Stimulated activated CD4-positive, alpha-beta T cell treated with anti-CD3 and anti-CD28 coated beads, Interleukin-15, amount 100 ng/mL, for 48 hours (primary cell): ENCODE data around the gene ACTG1.
A peak's percentile ranks its signal among the peaks of the same experiment; 100 is the strongest.

Source experiments
- DNase-seq, 2 donors: peaks; one replicate each; pipeline ENCODE4 v3.0.0-alpha.2; 2020; ENCODE audit warnings: low read depth in 2 of 2

Gene ACTG1

DNA sequence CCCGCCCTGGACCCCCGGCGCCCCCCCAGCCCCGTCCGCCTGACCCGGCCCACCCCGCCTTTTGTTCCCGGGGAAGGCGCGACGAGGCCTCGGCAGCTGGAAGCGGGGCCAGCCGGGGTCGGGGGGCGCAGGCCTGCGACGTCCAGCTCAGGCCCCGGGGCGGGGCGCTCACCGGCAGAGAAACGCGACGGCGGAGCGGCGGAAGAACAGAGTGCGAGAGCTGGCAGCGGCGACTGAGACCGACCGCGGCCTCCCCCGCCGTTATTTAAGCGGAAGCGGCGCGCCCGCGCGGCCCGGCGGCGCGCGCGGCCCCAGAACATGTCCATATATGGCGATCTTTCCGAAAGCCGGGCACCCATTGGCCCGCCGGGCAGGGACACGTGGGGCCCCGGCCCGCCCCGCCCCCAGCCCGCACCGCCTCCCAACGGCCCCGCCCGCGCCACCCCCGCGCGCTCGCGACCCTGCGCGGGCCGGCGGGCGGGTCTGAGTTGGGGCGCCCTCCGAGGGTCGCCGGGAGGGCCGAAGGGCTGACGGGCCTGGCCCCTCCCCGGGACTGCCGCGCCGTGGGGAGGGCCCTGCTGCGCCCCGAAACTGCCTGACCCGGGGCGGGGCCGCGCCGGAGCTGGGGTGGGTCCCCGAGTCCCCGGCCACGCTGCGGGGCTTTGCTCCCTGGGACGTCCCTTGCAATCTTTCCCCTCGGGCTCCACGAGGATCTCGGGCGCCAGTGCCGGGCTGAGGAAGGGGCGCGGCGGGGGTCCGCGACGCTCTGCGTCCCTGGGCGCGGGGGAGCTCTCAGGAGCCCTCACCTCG is at the start of gene ACTG1:
Gene ACTG1, minus strand, starts transcription at position 238 of the 810 bp plus-strand sequence. CDS start 445 bp downstream, outside the sequence.
- peak; percentile 85 to 86 for DNase-seq

DNA sequence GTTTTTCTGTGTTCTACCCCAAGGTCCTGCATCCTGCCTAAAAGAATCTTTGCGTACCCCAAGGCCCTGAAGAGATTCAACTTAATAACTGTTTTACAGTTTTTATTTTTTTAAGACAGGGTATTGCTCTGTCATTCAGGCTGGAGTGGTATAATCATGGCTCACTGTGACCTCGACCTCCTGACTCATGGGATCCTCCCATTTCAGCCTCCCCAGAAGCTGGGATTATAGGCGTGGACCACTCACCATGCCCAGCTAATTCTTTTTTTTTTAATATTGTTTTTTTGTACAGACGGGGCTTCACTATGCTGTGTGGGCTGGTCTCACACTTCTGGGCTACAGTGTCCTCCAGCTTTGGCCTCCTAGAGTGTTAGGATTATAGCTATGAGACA is 48.9 kb upstream of the ACTG1 start:
- no peak for DNase-seq

DNA sequence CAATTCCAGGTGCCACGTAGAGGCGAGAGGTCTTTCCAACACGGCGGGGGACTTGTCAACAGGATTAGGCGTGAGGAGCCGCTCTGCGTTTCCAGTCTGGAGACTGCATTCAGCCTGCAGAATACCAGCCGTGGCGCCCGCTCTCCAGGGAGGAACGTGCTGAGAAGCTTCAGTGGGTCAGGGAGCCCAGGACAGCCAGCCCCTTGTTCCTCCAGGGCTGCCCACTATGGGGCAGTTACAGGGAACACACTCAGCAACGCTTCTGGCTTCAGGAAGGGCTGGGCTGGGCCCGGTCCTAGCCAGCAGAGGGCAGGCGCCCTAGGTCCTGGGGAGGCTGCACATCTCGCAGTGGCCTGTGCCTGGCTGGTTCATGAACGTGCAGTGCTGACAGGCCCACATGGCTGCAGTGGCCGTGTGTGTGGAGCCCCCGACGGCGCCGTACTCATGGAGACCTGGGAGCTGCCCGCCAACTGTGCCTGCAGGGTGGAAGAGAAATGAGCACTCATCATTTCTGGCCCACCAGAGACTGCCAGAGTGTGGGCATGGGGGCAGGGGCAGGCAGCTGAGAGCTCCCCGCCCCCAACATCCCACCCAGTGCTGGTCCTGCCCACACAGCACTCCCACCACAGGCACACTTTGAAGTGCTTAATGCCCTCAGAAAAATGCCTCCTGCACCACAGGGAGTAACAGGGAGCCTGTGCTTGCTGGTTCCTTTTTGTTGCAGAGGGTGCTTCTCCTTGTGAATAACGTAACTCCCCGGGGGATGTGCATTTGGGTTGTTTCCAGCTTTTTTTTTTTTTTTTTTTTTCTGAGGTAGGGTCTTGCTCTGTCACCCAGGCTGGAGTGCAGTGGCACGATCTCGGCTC is 46.6 kb upstream of the ACTG1 start:
- no peak for DNase-seq

DNA sequence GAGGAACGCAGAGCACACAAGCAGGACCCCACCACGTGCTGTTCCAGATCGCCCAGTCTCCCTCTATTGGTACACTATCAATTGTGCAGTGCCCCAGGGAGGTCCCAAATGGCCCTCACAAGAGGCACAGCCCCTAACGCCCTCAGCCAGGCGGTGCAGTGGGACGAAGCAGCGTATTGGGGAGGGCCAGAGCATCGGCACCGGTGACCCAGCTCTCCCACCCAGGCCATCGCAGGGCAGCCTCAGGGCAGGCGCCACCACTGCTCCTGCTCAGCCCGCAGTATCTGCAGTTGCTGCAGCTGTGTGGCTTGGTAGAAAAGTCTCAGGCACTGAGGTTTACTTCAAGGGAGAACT is 45.5 kb upstream of the ACTG1 start:
- DNase-seq = no peak

DNA sequence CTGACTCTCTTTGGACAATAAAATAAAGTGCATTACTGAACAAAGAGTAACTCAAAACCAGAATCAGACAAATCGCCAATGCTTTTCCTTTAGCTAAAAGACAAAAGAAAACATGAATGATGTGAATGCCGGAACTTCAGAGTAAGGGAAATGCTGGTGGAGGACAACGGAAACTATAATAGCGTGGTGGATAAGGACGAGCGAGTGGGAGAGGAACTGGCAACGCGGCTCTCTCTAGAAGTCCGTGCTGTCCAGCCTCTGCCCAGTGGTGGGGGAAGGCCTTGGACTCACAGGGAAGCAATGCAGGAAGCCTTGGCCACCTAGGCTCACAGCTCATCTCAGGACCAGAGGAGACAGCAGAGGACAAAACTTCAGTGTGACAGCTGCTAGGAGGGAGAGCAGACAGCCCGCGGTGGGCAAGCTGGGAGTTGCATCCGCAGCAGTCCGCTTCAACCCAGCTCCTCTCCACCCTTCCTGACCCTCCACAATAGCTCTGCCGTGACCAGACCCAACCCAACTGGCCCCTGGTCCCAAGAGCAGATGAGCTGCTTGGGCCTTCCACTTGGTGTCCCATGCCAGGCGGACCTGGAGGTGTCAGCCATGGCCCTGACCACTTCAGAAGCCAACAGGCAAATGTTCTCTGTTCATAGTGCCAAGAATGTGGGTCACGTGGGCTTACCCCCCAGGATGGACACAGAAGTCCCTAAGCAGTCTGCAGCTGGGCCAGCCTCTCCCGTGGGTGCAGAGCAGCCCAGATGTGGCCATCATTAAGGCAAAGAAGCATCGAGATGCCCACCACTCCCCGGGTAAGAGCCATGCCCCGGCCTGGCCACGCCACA is 44.9 kb upstream of the ACTG1 start:
- DNase-seq = no peak

DNA sequence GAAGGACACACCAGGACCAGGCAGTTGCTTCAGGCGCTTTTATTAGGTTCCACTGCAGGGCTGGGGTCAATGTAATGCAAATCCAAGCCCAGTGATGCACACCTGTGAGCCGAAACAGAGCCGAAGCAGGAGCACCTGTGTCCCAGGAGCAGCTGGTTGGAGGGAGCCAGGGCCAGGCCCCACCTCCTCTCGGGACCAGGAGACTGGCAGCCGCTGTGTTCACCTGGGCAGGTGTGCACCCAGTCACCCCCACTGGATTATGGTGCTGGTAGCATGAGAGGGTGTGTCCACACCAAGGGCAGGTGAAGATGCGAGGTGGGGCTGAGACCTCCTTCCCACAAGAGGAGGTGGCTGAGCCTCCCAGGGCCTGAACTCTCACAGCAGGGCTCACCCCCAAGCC is 44.3 kb upstream of the ACTG1 start:
- DNase-seq = no peak

DNA sequence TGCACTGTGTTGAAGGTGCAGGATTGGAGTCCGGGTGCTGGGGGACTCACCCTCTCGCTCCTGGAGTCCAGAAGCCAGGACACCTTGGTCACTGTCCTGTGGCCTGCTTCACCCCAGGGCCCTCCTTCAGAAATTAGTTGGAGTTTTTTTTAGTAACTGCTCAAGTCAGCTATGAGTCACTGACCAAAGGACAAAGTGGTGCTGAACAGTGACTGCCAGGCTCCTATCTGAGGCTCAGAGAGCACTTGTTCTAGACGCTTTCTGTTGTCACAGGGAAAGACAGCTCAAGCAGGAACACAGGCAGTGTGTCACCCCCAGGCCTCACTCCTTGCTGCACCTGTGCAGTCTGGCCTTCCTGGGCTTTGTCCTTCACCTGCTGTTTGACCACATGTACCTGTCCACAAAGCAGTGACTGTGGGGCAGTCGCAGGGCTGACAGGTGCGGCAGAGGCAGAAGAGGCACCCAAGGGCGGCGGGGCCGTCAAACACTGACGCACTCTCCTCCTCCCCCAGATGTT is 43.6 kb upstream of the ACTG1 start:
- no peak for DNase-seq

- DNase-seq = no peak
These were observed 41.1 kb upstream of the ACTG1 start for GRCh38 chr17:81553616-81554181.

- peak; percentile 62 to 72 for DNase-seq
These were observed 40.5 kb upstream of the ACTG1 start for GRCh38 chr17:81553018-81553615.

DNA sequence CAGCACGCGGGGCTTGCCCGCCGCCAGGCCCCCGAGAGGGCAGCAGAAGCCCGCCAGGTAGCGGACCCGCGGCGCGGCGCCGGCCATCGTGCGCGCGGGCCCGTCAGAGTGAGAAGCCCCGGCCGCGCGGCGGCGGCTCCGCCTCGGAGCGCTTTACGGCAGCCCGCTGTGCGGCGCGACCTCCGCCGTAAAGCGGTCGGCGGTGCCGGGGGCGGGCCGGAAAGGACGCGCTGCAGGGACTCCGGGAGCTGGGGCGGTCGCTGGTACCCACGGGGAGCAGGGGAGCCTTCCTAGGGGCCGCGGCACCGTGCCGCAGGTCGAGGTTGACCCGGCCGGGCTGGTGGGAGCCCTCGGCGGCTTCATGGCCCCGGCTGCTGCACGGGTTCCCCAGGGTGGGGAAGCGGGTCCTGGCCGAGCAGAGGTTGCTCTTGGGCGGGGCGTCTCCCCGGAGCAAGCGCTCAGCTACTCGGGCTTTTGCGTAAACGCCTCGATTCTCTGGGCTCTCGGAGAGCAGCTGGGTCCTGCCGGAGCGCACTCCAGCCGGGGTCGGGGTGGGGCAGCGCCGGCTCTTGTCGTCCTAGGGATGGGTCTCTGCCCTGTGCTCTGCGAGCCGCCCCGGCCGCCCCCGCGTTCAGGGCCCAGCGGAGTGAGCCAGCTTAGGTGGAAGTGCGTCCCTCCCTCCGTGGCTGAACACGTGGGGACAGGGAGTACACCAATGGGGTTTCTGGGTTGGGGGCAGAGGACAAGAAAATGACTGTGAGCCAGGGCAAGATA is 39.8 kb upstream of the ACTG1 start, which contains the start of gene FAAP100:
Gene FAAP100, minus strand, starts transcription at position 110 of the 774 bp plus-strand sequence. Its CDS starts 23 bp downstream, at position 87.
- DNase-seq = peak; percentile 65 to 78

- DNase-seq = no peak
These were observed 39.1 kb upstream of the ACTG1 start for GRCh38 chr17:81551458-81552243.

DNA sequence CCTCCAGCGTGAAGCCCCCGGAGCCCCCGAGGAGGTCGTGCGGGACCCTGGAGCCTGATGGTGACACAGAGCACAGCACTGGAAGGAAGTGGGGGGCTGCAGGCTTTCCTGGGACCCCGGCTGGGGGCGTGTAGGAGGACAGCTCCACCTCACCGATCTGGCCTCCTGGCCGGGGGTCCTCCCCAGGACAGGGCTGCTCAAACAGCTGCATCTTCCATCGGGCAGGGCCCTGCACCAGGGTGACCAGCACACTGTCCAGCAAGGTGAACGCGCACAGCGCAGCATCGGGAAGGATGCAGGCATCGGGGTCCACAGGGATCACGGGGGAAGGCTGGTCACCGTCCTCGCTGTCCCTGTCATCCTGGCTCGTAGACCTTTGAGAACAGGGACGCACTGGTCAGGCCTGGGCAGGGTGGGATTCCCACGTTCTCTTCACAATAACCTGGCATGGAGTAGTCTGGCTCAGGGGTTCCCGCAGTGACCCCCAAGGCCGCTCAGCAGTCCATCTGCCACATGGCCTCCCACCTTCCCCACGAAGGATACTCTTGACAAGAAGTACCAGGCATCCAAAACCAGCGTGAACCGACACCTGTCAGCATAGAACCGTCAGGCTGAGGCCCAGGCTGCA is 38.3 kb upstream of the ACTG1 start:
- DNase-seq = no peak

- DNase-seq = no peak
These were observed 37.7 kb upstream of the ACTG1 start for GRCh38 chr17:81550285-81550684.

- no peak for DNase-seq
These were observed 37.2 kb upstream of the ACTG1 start for GRCh38 chr17:81549826-81550225.

- no peak for DNase-seq
These were observed 36.5 kb upstream of the ACTG1 start for GRCh38 chr17:81549031-81549557.

DNA sequence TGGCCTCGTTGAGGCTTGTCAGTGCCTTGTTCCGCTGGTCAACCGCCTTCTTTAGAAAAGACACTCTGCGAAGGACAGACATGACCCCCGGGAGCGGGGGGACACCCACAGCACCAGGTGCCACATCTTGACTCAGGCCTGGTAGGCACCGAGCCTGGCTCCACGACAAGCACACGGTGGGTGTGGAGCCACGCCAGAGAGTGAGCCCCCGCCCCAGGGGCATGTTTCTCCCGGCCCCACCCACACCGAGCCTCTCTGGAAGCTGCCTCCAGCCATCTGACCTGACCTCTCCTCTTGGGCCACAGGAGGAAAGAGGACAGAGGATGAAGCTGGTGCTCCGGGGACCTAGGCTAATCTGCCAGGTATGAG is 35.0 kb upstream of the ACTG1 start:
- DNase-seq = no peak

DNA sequence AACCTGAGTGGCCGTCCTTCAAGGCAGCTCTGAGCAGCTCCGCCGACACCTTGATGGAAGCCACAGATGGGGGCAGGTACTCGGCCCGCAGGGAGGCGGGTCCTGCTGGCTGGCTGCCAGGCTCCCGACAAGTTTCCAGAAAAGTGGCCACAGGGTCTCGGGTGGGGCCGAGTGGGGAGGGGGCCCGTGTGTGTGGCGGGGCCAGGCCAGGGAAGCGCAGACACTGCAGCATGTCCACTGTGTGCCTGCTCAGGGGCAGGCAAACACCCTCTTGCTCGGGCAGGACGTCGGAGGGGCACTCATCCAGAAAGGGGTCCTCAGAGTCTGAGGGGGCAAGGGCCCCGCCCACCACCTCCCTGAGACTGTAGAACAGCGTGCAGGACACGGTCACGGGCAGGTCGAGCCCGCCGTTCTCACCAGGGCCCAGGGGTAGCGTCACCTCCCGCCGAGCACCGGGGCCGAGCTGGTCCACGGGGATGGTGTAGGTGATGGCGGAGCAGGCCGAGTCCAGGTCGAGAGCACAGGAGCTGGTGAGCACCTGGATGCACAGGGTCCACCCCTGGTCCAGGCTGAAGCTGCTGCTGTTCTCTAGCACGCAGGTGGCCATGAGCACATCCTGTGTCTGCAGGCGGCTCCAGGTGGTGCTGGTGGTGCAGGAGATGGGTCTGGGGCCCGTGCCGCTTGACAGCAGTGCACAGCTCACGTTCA is 34.5 kb upstream of the ACTG1 start:
- DNase-seq = no peak
